GM18502 (cell line): ENCODE data around the gene PRSS48.
"Not testable (repeated sequence)": the region's sequence is repeated elsewhere in the genome, so short reads cannot be mapped to it uniquely, and the experiment has no call there.

Source experiments
- ATAC-seq: cut with Tn5 transposase; IDR thresholded peaks from one replicate; pipeline ENCODE4 v1.9.1; 2021; ENCODE audit warnings: mild to moderate bottlenecking; ENCODE audit not compliant: unreplicated experiment, poor library complexity

Gene PRSS48

GRCh38 chr4:151276787-151277562 lies at the start of gene PRSS48:
Gene PRSS48 (plus strand): TSS chr4:151277161. CDS start chr4:151277173, 12 bp downstream.
- peak; percentile 63 for ATAC-seq

GRCh38 chr4:151227172-151227571 lies 49.8 kb upstream of the PRSS48 start:
- ATAC-seq: no peak

- ATAC-seq: no peak
Observed at GRCh38 chr4:151227731-151228130, 49.2 kb upstream of the PRSS48 start.

GRCh38 chr4:151228189-151229119 lies 48.5 kb upstream of the PRSS48 start:
- no peak for ATAC-seq

GRCh38 chr4:151231915-151232595 lies 44.9 kb upstream of the PRSS48 start:
- ATAC-seq: no peak

- no peak for ATAC-seq
Observed at GRCh38 chr4:151233600-151233999, 43.4 kb upstream of the PRSS48 start.

- ATAC-seq: not testable (repeated sequence)
Observed at GRCh38 chr4:151235373-151235772, 41.6 kb upstream of the PRSS48 start.

- ATAC-seq: no peak
Observed at GRCh38 chr4:151236036-151236435, 40.9 kb upstream of the PRSS48 start.

GRCh38 chr4:151238477-151238876 lies 38.5 kb upstream of the PRSS48 start:
- no peak for ATAC-seq

- ATAC-seq: no peak
Observed at GRCh38 chr4:151239608-151240007, 37.4 kb upstream of the PRSS48 start.

- no peak for ATAC-seq
Observed at GRCh38 chr4:151242305-151242704, 34.7 kb upstream of the PRSS48 start.

- no peak for ATAC-seq
Observed at GRCh38 chr4:151246742-151247141, 30.2 kb upstream of the PRSS48 start.

GRCh38 chr4:151247395-151247794 lies 29.6 kb upstream of the PRSS48 start:
- ATAC-seq: no peak

- ATAC-seq: no peak
Observed at GRCh38 chr4:151248519-151248918, 28.4 kb upstream of the PRSS48 start.

- no peak for ATAC-seq
Observed at GRCh38 chr4:151250706-151251105, 26.3 kb upstream of the PRSS48 start.

- ATAC-seq: no peak
Observed at GRCh38 chr4:151251603-151252304, 25.2 kb upstream of the PRSS48 start.

- ATAC-seq: not testable (repeated sequence)
Observed at GRCh38 chr4:151255226-151255625, 21.7 kb upstream of the PRSS48 start.

- ATAC-seq: not testable (repeated sequence)
Observed at GRCh38 chr4:151255680-151256079, 21.3 kb upstream of the PRSS48 start.

- no peak for ATAC-seq
Observed at GRCh38 chr4:151256134-151256533, 20.8 kb upstream of the PRSS48 start.

- no peak for ATAC-seq
Observed at GRCh38 chr4:151257704-151258103, 19.3 kb upstream of the PRSS48 start.
